HG03108 (cell line): ENCODE measurements around the gene IFI30.
"Not testable (repeated sequence)": the region's sequence is repeated elsewhere in the genome, so short reads cannot be mapped to it uniquely, and the experiment has no call there.

Source experiments
- ATAC-seq: cut with Tn5 transposase; IDR thresholded peaks from one replicate; pipeline ENCODE4 v1.9.1; 2021; ENCODE audit warnings: moderate library complexity; ENCODE audit not compliant: unreplicated experiment

IFI30 gene

DNA sequence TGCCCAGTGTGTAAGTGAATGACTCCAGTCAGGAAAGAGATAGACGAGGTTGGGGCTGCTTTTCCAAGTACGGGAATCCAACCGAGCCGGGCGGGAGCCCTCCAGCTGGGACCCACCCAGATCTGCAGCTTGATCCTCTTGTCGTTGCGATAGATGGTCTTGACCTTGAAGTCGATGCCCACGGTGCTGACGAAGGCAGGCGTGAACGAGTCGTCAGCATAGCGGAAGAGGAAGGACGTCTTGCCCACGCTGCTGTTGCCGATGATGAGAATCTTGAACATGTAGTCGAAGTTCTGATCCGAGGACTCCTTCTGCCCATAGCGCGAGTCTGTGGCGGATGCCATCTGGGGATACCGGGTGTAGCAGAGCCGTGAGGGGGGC, 28.8 kb downstream of the IFI30 start:
- no peak for ATAC-seq

GRCh38 chr19:18202778-18203407, 29.3 kb downstream of the IFI30 start:
- ATAC-seq = no peak

GRCh38 chr19:18203408-18203862, 29.8 kb downstream of the IFI30 start:
- ATAC-seq = no peak

DNA sequence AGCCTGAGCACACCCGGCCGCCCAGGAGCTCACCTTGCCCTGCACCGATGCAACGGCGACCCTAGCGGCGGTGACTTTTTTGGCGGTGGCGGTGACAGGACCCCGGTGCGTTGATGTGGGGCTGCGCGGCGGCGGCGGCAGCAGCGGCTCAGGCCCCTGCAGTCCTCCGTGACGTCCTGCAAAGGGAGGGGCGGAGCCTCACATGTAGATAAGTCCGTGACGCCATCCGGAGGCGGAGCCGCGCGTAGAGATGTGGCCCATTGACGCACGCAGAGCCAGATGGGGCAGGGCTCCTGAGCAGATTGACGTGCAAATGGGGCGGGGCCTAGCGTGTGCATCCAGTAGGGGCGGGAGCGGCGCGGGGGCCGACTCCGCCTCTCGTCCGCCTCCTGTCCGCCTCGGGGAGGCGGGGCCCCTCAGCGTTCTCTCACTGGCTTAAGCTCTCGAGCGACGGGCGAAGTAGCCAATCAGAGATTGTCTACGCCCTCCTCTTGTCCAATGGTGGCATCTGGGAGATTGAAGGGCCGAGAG, 30.3 kb downstream of the IFI30 start, which contains the start of gene RAB3A:
Gene RAB3A (minus strand): TSS at position 180 of the 531 bp plus-strand sequence. CDS start 1,302 bp downstream, outside the sequence.
- peak; percentile 88 for ATAC-seq

DNA sequence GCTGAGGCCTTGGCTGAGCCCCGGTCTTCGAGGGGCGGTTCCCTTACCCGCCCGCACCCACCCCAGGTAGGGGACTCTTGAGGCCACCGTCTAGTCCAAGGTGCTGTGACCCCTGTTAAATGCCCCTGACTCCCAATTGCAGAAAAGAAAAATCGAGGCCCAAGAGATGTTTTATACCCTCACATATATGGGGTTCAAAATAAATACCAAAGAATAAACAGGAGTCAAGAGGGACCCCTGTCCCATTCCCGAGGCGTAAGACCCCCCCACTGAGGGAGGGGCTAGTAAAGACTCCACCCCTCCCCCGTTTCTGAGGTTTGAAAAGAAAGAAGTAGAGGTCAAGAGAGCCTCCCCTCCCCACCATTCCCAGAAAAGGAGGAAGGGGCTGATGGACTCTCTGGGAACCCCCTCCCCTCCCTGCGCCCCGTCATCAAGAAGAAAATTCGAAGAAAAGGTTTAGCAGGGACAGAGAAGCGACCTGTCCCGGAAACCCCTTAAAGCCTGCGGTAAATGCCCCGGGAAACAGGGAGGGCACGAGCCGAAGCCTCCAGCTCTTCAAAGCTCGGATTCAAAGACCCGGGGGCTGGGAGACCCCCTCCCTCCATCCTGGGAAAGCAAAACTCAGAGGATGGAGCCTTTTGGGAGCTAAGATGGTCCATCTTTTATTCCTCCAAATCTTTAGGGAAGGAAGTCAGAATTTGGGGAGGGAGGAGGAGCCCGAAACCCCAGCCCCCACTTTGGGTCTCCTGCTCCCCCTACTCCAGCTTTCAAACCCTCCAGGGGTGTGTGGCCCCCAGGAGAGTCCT, 31.0 kb downstream of the IFI30 start:
- ATAC-seq = peak; percentile 4

- ATAC-seq = no peak
Measured at GRCh38 chr19:18205200-18205892, 31.7 kb downstream of the IFI30 start.

- ATAC-seq = no peak
Measured at GRCh38 chr19:18206018-18206417, 32.4 kb downstream of the IFI30 start.

DNA sequence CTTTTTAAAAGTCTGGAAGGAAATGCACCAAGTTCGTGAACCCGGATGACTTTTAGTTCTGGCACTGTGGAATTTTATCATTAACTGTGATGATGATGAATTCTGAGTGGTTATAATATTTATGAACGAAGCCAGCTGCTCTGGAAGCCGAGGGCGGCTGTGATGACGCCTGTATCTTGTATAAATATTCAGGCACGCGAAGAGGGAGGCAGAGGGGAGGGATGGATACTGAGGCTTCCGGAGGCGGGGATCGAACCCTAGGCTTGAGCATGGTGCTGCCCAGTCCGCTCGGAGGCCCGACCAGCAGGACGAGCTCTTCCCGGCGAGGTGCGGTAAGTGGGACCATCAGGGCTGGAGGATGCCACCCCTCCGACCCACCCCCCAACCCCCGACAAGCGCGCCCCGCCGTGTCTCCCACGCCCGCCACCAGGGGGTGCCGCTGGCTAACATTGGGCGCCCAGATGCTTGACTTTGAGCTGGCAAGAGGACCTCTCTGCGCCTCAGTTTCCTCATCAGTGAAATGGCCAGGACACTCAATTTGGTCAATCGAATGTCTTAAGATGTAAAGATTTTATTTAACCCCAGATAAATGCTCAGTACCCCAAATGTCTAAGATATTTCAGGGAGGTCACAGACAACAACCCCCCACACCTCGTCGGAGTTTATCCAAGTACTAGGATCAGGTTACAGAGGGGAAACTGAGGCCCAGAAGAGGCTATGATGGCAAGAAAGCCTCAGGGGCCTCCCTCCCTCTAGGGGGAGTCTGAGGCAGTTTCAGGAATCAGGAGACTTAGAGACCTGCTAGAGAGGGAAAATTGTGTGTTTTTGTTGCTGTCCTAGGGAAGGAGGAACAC, 34.7 kb downstream of the IFI30 start:
- ATAC-seq = no peak

DNA sequence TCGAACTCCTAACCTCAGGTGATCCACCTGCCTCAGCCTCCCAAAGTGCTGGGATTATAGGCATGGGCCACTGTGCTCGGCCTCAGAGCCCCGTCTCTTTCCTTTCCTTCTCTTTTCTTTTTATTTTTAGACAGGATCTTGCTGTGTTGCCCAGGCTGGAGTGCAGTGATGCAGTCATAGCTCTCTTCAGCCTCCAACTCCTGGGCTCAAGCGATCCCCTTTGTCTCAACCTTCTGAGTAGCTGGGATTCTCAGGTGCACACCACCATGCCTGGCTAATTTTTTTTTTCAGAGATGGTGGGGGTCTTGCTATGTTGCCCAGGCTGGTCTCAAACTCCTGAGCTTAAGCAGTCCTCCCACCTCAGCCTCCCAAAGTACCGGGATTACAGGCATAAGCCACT, 36.3 kb downstream of the IFI30 start:
- ATAC-seq = not testable (repeated sequence)

GRCh38 chr19:18211683-18212082, 38.1 kb downstream of the IFI30 start:
- ATAC-seq = no peak

- no peak for ATAC-seq
Measured at GRCh38 chr19:18214779-18215433, 41.3 kb downstream of the IFI30 start.

DNA sequence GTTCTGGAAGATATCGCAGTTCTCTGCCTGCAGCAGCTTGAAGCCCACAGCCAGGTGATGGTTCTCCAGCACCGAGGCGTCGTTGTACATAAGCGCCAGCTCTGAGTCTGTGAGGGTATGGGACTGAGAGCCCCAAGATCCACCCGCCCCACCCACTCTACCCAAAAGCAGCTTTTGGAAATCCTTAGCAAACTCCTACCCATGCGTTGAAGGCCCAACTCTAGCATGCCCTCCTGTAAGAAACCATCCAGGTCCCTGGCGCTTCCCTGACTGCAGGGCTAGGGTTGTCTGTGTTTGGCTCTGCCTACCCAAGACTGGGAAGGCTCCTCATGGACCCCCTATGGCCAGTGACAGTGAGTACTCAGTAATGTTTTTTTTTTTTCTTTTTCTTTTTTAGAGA, 43.2 kb downstream of the IFI30 start:
- no peak for ATAC-seq

DNA sequence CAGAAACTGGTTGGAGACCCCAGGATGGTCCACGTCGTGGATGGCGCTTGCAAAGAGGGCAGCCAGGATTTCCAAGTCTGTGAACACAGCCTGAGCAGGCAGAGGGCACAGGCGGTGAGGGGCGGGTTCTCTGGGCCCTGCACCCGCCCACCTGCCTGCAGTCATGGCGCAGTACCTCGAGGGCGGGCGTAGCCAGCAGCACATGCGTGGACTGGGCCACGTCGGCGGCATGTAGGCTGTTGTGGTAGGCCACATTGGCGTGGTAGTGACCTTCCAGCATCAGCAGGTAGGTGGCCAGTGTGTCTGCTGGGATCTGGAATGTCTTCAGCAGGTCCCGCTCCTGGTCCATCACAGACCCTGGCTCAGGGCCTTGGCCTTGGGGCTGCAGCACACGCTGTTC, 44.5 kb downstream of the IFI30 start:
- ATAC-seq = no peak

DNA sequence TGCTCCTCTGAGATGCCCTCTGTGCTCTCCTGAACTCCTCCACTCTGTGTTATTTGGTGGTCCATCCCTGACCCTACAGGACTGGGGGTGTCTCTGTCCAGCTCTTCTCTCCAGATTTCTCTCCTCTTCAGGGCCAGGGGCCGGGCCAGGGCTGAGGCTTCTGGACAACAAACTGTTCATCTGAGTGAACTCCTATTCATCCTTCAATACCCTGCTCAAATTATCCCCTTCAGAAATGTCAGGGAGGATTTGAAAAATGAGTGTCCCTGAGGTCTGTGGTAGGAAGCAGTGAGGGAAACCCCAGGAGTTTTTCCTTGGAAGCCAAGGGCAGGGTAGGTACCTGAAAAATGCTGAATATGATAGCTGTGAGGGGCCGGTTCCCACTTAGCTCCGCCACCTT, 45.0 kb downstream of the IFI30 start:
- no peak for ATAC-seq

DNA sequence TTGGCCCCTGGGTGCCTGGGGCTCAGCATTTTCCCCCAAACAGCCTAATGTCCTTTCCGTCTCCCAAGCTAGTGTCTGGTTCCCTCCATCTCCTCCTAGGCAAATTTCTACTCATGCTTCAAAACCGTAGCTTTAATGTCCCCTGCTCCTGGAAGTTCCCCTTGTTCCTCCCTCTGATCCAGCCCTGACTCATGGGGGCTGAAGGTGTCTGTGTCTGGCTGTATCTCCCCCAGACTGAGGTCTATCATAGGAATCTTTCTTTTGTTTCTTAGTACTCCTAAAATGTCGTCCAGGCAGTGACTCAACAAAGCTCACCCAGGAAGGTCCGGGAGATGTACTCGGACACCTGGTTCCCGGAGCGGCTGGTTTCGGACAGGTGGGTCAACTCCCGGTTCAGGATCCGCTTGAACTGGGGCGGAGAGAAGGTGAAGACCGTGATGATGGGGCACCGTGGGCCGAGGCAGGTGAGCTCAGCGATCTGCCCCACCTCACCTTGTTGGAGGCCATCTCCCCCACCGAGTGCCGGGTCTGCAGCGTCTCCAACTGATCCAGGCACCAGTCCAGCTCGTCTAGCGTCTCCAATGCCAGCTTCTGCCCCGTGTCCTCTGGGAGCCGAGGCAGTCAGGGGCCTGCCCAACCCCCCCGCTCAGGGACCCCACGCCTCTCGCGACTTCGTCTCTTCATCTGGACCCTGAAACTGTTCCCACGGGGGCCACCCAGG, 46.5 kb downstream of the IFI30 start:
- ATAC-seq = no peak

DNA sequence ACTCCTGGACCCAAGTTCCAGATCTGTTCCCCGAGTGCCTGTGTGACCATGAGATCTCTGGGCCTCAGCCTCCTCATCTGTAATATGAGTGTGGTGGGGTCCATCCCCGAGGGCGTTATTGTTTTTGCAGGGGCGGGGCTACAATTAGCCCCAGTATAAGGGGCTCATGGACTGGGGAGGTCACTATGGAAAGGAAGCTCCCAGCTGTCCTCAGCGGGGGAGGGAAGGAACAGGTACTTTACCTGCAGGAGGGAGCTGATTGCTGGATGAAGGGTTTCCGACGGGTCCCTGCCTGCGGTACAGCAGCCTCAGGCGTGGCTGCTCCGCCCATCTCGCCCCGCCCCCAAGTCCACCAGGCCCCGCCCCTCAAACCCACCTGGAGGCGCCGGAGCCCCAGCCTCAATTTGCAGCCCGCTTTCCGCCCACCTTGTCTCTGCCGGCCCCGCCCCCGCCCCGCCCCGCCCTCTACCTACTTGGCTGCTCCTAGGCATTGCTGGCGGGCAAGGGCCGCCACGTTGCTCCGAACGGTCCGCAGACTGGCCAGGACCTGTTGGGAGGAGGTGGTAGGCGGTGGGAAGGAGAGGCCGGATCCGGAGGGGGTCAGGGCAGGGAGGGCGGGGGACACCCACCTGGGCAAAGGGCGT, 47.1 kb downstream of the IFI30 start:
- no peak for ATAC-seq

DNA sequence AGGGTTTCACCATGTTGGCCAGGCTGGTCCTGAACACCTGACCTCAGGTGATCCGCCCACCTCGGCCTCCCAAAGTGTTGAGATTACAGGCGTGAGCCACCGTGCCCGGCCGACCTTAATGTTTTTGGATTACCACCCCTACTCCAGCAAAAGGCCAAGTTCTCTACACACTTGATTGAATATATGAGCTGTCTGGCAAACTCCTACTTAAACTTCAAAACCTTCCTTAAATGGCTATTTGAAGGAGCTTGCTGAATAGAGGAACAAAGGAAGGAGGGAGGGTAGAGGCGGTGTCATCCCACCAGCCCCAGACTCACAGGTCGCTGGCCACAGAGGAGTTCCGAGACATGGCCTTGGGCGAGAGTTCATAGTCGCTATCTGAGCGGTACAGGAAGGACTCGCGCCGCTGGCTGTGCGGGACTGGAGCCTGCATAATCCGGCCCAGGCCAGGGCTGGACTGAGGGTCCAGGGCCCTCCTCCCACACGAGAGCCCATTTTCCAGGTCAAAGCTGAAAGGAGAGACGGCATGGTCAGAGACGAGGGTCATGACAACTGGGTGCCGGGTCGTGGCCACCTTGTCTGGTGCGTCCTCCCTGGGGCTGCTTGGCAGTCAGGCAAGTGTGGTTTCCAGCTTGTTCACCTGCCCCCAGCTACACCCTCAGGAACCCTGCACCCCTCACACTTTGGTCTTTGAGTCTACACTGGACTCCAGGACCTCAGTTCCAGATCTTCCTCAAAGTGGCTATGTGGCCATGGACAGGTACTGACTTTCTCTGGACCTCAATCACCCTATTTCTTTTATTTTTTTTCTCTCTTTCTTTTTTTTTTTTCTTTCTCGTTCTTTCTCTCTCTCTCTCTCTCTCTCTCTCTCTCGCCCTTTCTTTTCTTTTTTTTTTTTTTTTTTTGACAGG, 48.5 kb downstream of the IFI30 start:
- ATAC-seq = no peak
